HepG2 (cell line): ENCODE measurements around the gene TTC8. TPM values are rescaled to one million over a fixed set of nuclear protein-coding genes. Genes with fewer than 3 reads are reported as not detected.

Experiments
- ATAC-seq: fragments of 200-7000 bp; cut with Tn5 transposase; 3 replicates; pipeline ENCODE4 v1.9.1; 2020; ENCODE audit warnings: mild to moderate bottlenecking, moderate library complexity
- BruUV-seq: library from RNA; stranded (reverse); fragments of 400-500 nt; replicated peaks from 2 replicates; lab custom pipeline; 2021; lab: Mats Ljungman, UMichigan
- CTCF ChIA-PET: fragments of 300-600 bp; formaldehyde crosslinking; extraction: SDS; loops from one replicate; lab custom pipeline; 2021; ENCODE audit warnings: low total read pairs, inconsistent platforms, low intra/inter-chr PET ratio; lab: Yijun Ruan, JAX
- POLR2A ChIA-PET: fragments of 350-600 bp; sonication (Branson Sonifier 250); formaldehyde crosslinking; loops from one replicate; lab custom pipeline; 2020; ENCODE audit warnings: antibody characterized with exemption, inconsistent platforms; lab: Yijun Ruan, JAX
- DNase-seq: peaks from one replicate; pipeline ENCODE4 v3.0.0-alpha.2; 2015; ENCODE audit warnings: low spot score
- FAIRE-seq: peaks from 3 replicates; lab custom pipeline; 2011; peaks lifted over from hg19 to GRCh38; lab: Jason Lieb, UNC
- H2AFZ ChIP-seq: one replicate; pipeline ENCODE4 v1.6.1; 2011; ENCODE audit warnings: low read length, inconsistent platforms
- H3K27ac ChIP-seq: fragments of 300-600 bp; 3 replicates; pipeline ENCODE4 v1.8.0; 2011; ENCODE audit warnings: mixed run types, mild to moderate bottlenecking, mixed read lengths, low read length, inconsistent platforms; ENCODE audit not compliant: insufficient read depth; ENCODE audit errors: extremely low read length
- H3K27me3 ChIP-seq, 2 experiments: fragments of 200-600 bp in 1 of 2; 2 replicates in 1 of 2; 3 replicates in 1 of 2; pipeline versions ENCODE4 v1.6.0 to v1.8.0; 2011; ENCODE audit warnings: low read length in 2 of 2, mild to moderate bottlenecking in 2 of 2, moderate library complexity in 2 of 2, inconsistent platforms in 1 of 2; ENCODE audit not compliant: insufficient read depth in 2 of 2, control insufficient read depth in 1 of 2
- H3K36me3 ChIP-seq, 2 experiments: fragments of 200-600 bp in 1 of 2; replicated peaks in 1 of 2; 2 replicates in 1 of 2; 3 replicates in 1 of 2; pipeline versions ENCODE4 v1.5.1 to v1.8.0; 2011; ENCODE audit warnings: low read length in 2 of 2, inconsistent platforms in 1 of 2; ENCODE audit not compliant: insufficient read depth in 2 of 2, control insufficient read depth in 1 of 2
- H3K4me1 ChIP-seq: 2 replicates; pipeline ENCODE4 v1.5.1; 2012; ENCODE audit warnings: low read length, inconsistent platforms; ENCODE audit not compliant: insufficient read depth
- H3K4me2 ChIP-seq: 2 replicates; pipeline ENCODE4 v1.6.0; 2011; ENCODE audit warnings: low read depth, low read length, inconsistent platforms
- H3K4me3 ChIP-seq, 3 experiments: fragments of 200-600 bp in 1 of 3; sonication (generic), shearing (Covaris generic) in 1 of 3; replicated peaks in 1 of 3; 2 replicates each; pipeline ENCODE4 v1.5.1; 2011 to 2016; ENCODE audit warnings: low read length in 3 of 3, inconsistent platforms in 2 of 3, low read depth in 2 of 3, mild to moderate bottlenecking in 2 of 3, control low read depth in 1 of 3, mixed read lengths in 1 of 3; ENCODE audit not compliant: insufficient read depth in 1 of 3
- H3K79me2 ChIP-seq: one replicate; pipeline ENCODE4 v1.6.1; 2011; ENCODE audit warnings: low read length, inconsistent platforms; ENCODE audit not compliant: insufficient read depth
- H3K9ac ChIP-seq: 2 replicates; pipeline ENCODE4 v1.6.0; 2011; ENCODE audit warnings: mild to moderate bottlenecking, low read depth, low read length, inconsistent platforms; ENCODE audit not compliant: insufficient read depth
- H3K9me3 ChIP-seq: 2 replicates; pipeline ENCODE4 v1.5.1; 2012; ENCODE audit warnings: mild to moderate bottlenecking, low read length
- H4K20me1 ChIP-seq: 2 replicates; pipeline ENCODE4 v1.6.0; 2011; ENCODE audit warnings: inconsistent platforms, mild to moderate bottlenecking, low read length, moderate library complexity; ENCODE audit not compliant: insufficient read depth
- FOXA1 ChIP-seq, 2 experiments: fragments of 450-650 bp in 1 of 2; sonication (generic) in 1 of 2; formaldehyde crosslinking in 1 of 2; IDR thresholded peaks; 2 replicates each; pipeline versions ENCODE4 v1.4.0 to v1.6.1; 2016 to 2020; ENCODE audit warnings: missing genetic modification reagents in 1 of 2
- MTA1 ChIP-seq: sonication (generic); formaldehyde crosslinking; IDR thresholded peaks from 2 replicates; pipeline ENCODE4 v1.4.0; 2020; ENCODE audit warnings: missing genetic modification reagents, mild to moderate bottlenecking, borderline replicate concordance
- NFE2L2 ChIP-seq: fragments of 150-350 bp; IDR thresholded peaks from 2 replicates; pipeline ENCODE4 v1.6.1; 2014; ENCODE audit warnings: low read length
- RARA ChIP-seq: IDR thresholded peaks from 2 replicates; pipeline ENCODE4 v1.6.1; 2016; ENCODE audit warnings: missing genetic modification reagents, missing compliant biosample characterization
- SIN3A ChIP-seq: IDR thresholded peaks from 2 replicates; pipeline ENCODE4 v1.6.1; 2011; ENCODE audit warnings: low read depth, mild to moderate bottlenecking, control low read depth, low read length, borderline replicate concordance
- TRIM24 ChIP-seq: sonication (generic); formaldehyde crosslinking; IDR thresholded peaks from 2 replicates; pipeline ENCODE4 v1.8.0; 2022; ENCODE audit warnings: mild to moderate bottlenecking, missing genetic modification reagents
- YEATS4 ChIP-seq: sonication (generic); formaldehyde crosslinking; IDR thresholded peaks from 2 replicates; pipeline ENCODE4 v1.4.0; 2020; ENCODE audit warnings: missing genetic modification reagents, borderline replicate concordance
- ZNF260 ChIP-seq: sonication (generic); formaldehyde crosslinking; IDR thresholded peaks from 2 replicates; pipeline ENCODE4 v1.4.0; 2020; ENCODE audit warnings: missing genetic modification reagents, low read depth, mild to moderate bottlenecking, borderline replicate concordance
- WGBS: methylation state at CpG from one replicate; pipeline ENCODE4 v1.1.6; 2017; ENCODE audit warnings: low lambda C conversion rate; 5-methylcytosine and 5-hydroxymethylcytosine counted together
- in situ Hi-C: cut with HindIII; loops from 2 replicates; pipeline ENCODE4 v1.10.0; 2017; ENCODE audit warnings: low pct_unique_long_range_greater_than_20kb; ENCODE audit not compliant: extremely low pct_ligation_motif_present
- intact Hi-C: fragments of 100-400 bp; cut with micrococcal nuclease; formaldehyde crosslinking; loops from one replicate; pipeline ENCODE4 v1.10.0; 2022; ENCODE audit not compliant: unreplicated experiment
- polyA plus RNA-seq, 8 experiments: library from polyadenylated mRNA; depleted of rRNA in 3 of 8; stranded (reverse) in 7 of 8; unstranded in 1 of 8; fragments of >200 nt; fragmentation: Illumina TruSeq in 4 of 8; extraction: Trizol in 4 of 8; gene quantifications; 2 replicates each; pipeline versions ENCODE4 v1.2.1 to v1.2.3, GENCODE V29; 2011 to 2016; ENCODE audit warnings: low read depth in 4 of 8, missing spikeins in 1 of 8, mixed read lengths in 1 of 8; ENCODE audit not compliant: insufficient read depth in 1 of 8
- total RNA-seq, 5 experiments: library from RNA; depleted of rRNA; stranded (reverse); fragments of >200 nt; fragmentation: Illumina TruSeq; extraction: Trizol; gene quantifications; 2 replicates each; pipeline ENCODE4 v1.2.3, GENCODE V29; 2016; ENCODE audit warnings: low read depth in 1 of 5
- TF ChIP-seq, protein P1 (sequence below): fragments of 450-650 bp; IDR thresholded peaks from 2 replicates; pipeline ENCODE4 v1.6.1; 2017; ENCODE audit warnings: mild to moderate bottlenecking
- TF ChIP-seq, protein P2 (sequence below): sonication (generic); formaldehyde crosslinking; IDR thresholded peaks from 2 replicates; pipeline ENCODE4 v1.4.0; 2020; ENCODE audit warnings: low read depth, missing genetic modification reagents
- TF ChIP-seq, protein P3 (sequence below): sonication (generic); formaldehyde crosslinking; IDR thresholded peaks from 2 replicates; pipeline ENCODE4 v1.5.1; 2020; ENCODE audit warnings: missing genetic modification reagents, mild to moderate bottlenecking, borderline replicate concordance
- TF ChIP-seq, protein P4 (sequence below): sonication (generic); formaldehyde crosslinking; IDR thresholded peaks from 2 replicates; pipeline ENCODE4 v1.4.0; 2020; ENCODE audit warnings: missing genetic modification reagents

TTC8 gene
- total and polyA plus RNA-seq, 2 of the 13 experiments (the other 11 are each of a cell fraction or from before 2014, with no cell fraction given): 13.8 to 15.2 TPM

DNA sequence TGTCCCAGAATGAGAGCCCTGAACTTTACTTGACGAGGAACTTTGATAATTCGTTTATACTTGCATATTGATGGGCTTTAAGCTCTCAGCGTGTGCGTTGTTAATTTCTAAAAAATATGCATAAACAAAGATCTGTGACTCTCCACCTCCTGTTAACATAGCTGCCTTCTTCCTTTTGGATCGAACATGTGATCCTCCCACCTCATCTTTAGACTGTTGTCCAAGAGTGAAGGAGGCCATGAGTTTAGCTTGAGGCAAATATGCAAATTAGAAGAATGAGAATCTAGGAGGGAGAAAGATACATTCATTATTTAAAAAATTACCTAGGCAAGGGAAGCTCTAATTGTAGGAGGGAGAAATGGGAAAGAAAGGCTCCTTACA, 617 bp downstream of the TTC8 start:
- CTCF ChIA-PET: no interaction called here
- ATAC-seq: no peak; the same call in 2 of the 3 replicates
- peak overlapping the region; percentile 81 for H3K9ac ChIP-seq
- FAIRE-seq: no peak
- BruUV-seq: no TSS peak
- peak overlapping the region; percentile 78 to 89 (median 88) for H3K4me3 ChIP-seq
- H3K27me3 ChIP-seq: no peaks in the 10 kb centered on the region
- no peaks in the 10 kb centered on the region for H3K36me3 ChIP-seq
- H3K27ac ChIP-seq: peak overlapping the region; percentile 82
- no peaks in the 10 kb centered on the region for H4K20me1 ChIP-seq
- H3K4me1 ChIP-seq: peaks cover 43% of the 10 kb centered on the region
- under 1% methylated on average over 5 of the region's 5 CpGs for WGBS
- peak overlapping the region; percentile 16 for H2AFZ ChIP-seq
- in situ Hi-C loops (no loop called here), intact Hi-C loops (loop anchor here (10.0 kb wide), 1 partner anchor 1950 kb away; no protein-coding TSS in a partner anchor)
- no peaks in the 10 kb centered on the region for H3K9me3 ChIP-seq
- POLR2A ChIA-PET: interaction anchor here (1.2 to 1.5 kb wide), 5 partner anchors 13 to 187 kb away, joined by 3 to 6 read pairs (median 4); partner anchors contain the start of gene EML5
- no peak for DNase-seq
- peaks cover 8% of the 10 kb centered on the region for H3K79me2 ChIP-seq
- peak overlapping the region; percentile 92 for H3K4me2 ChIP-seq
- TF ChIP-seq TRIM24 (CRISPR knock-in tag) (no peak), NFE2L2 (no peak), YEATS4 (no peak), ZNF260 (no peak), MTA1 (CRISPR knock-in tag) (no peak), RARA (CRISPR knock-in tag) (no peak), FOXA1 (IDR thresholded peaks at IDR 0.05) (no peak), FOXA1 (CRISPR knock-in tag; IDR thresholded peaks at IDR 0.05) (no peak), SIN3A (no peak)
- TF ChIP-seq, protein P1, sequence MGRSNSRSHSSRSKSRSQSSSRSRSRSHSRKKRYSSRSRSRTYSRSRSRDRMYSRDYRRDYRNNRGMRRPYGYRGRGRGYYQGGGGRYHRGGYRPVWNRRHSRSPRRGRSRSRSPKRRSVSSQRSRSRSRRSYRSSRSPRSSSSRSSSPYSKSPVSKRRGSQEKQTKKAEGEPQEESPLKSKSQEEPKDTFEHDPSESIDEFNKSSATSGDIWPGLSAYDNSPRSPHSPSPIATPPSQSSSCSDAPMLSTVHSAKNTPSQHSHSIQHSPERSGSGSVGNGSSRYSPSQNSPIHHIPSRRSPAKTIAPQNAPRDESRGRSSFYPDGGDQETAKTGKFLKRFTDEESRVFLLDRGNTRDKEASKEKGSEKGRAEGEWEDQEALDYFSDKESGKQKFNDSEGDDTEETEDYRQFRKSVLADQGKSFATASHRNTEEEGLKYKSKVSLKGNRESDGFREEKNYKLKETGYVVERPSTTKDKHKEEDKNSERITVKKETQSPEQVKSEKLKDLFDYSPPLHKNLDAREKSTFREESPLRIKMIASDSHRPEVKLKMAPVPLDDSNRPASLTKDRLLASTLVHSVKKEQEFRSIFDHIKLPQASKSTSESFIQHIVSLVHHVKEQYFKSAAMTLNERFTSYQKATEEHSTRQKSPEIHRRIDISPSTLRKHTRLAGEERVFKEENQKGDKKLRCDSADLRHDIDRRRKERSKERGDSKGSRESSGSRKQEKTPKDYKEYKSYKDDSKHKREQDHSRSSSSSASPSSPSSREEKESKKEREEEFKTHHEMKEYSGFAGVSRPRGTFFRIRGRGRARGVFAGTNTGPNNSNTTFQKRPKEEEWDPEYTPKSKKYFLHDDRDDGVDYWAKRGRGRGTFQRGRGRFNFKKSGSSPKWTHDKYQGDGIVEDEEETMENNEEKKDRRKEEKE: no peak
- TF ChIP-seq, protein P2, sequence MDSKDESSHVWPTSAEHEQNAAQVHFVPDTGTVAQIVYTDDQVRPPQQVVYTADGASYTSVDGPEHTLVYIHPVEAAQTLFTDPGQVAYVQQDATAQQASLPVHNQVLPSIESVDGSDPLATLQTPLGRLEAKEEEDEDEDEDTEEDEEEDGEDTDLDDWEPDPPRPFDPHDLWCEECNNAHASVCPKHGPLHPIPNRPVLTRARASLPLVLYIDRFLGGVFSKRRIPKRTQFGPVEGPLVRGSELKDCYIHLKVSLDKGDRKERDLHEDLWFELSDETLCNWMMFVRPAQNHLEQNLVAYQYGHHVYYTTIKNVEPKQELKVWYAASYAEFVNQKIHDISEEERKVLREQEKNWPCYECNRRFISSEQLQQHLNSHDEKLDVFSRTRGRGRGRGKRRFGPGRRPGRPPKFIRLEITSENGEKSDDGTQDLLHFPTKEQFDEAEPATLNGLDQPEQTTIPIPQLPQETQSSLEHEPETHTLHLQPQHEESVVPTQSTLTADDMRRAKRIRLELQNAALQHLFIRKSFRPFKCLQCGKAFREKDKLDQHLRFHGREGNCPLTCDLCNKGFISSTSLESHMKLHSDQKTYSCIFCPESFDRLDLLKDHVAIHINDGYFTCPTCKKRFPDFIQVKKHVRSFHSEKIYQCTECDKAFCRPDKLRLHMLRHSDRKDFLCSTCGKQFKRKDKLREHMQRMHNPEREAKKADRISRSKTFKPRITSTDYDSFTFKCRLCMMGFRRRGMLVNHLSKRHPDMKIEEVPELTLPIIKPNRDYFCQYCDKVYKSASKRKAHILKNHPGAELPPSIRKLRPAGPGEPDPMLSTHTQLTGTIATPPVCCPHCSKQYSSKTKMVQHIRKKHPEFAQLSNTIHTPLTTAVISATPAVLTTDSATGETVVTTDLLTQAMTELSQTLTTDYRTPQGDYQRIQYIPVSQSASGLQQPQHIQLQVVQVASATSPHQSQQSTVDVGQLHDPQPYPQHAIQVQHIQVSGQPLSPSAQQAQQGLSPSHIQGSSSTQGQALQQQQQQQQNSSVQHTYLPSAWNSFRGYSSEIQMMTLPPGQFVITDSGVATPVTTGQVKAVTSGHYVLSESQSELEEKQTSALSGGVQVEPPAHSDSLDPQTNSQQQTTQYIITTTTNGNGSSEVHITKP (CRISPR knock-in tag): no peak
- TF ChIP-seq, protein P3, sequence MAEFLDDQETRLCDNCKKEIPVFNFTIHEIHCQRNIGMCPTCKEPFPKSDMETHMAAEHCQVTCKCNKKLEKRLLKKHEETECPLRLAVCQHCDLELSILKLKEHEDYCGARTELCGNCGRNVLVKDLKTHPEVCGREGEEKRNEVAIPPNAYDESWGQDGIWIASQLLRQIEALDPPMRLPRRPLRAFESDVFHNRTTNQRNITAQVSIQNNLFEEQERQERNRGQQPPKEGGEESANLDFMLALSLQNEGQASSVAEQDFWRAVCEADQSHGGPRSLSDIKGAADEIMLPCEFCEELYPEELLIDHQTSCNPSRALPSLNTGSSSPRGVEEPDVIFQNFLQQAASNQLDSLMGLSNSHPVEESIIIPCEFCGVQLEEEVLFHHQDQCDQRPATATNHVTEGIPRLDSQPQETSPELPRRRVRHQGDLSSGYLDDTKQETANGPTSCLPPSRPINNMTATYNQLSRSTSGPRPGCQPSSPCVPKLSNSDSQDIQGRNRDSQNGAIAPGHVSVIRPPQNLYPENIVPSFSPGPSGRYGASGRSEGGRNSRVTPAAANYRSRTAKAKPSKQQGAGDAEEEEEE (CRISPR knock-in tag): no peak
- TF ChIP-seq, protein P4, sequence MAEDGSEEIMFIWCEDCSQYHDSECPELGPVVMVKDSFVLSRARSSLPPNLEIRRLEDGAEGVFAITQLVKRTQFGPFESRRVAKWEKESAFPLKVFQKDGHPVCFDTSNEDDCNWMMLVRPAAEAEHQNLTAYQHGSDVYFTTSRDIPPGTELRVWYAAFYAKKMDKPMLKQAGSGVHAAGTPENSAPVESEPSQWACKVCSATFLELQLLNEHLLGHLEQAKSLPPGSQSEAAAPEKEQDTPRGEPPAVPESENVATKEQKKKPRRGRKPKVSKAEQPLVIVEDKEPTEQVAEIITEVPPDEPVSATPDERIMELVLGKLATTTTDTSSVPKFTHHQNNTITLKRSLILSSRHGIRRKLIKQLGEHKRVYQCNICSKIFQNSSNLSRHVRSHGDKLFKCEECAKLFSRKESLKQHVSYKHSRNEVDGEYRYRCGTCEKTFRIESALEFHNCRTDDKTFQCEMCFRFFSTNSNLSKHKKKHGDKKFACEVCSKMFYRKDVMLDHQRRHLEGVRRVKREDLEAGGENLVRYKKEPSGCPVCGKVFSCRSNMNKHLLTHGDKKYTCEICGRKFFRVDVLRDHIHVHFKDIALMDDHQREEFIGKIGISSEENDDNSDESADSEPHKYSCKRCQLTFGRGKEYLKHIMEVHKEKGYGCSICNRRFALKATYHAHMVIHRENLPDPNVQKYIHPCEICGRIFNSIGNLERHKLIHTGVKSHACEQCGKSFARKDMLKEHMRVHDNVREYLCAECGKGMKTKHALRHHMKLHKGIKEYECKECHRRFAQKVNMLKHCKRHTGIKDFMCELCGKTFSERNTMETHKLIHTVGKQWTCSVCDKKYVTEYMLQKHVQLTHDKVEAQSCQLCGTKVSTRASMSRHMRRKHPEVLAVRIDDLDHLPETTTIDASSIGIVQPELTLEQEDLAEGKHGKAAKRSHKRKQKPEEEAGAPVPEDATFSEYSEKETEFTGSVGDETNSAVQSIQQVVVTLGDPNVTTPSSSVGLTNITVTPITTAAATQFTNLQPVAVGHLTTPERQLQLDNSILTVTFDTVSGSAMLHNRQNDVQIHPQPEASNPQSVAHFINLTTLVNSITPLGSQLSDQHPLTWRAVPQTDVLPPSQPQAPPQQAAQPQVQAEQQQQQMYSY (CRISPR knock-in tag): no peak
